Uterus (tissue), 4 donors: Measurements from ENCODE around the gene FES. TPM values are rescaled to one million over a fixed set of nuclear protein-coding genes. Genes with fewer than 3 reads are reported as not detected.
"Not testable (repeated sequence)": the region's sequence is repeated elsewhere in the genome, so short reads cannot be mapped to it uniquely, and the experiment has no call there.

Experiments used
- DNase-seq, 2 donors: peaks; one replicate each; pipeline ENCODE4 v3.0.0-alpha.2; 2019 to 2020
- H3K27ac ChIP-seq, 2 donors: fragments of 200-600 bp; sonication (generic); 1 replicate in 1 of 2; 2 replicates in 1 of 2; pipeline ENCODE4 v1.5.1; 2016 to 2018
- H3K27me3 ChIP-seq, 2 donors: fragments of 200-600 bp; sonication (generic); one replicate each; pipeline ENCODE4 v1.5.1; 2018 to 2019; ENCODE audit warnings: control low read depth in 1 of 2
- H3K36me3 ChIP-seq, 2 donors: fragments of 200-600 bp; sonication (generic); one replicate each; pipeline ENCODE4 v1.5.1; 2019; ENCODE audit warnings: control low read depth in 1 of 2
- H3K4me1 ChIP-seq, 2 donors: fragments of 200-600 bp; sonication (generic); one replicate each; pipeline ENCODE4 v1.5.1; 2018 to 2019; ENCODE audit warnings: control low read depth in 1 of 2
- H3K4me3 ChIP-seq, 2 donors: fragments of 200-600 bp; sonication (generic); 1 replicate in 1 of 2; 2 replicates in 1 of 2; pipeline ENCODE4 v1.5.1; 2018 to 2019; ENCODE audit warnings: mild to moderate bottlenecking in 1 of 2
- H3K9me3 ChIP-seq, 2 donors: fragments of 200-600 bp; sonication (generic); one replicate each; pipeline ENCODE4 v1.5.1; 2019; ENCODE audit warnings: control low read depth in 1 of 2
- POLR2A ChIP-seq, 2 donors: fragments of 450-650 bp; IDR thresholded peaks; one replicate each; pipeline ENCODE4 v1.6.1; 2016; ENCODE audit warnings: antibody characterized with exemption in 2 of 2, mild to moderate bottlenecking in 1 of 2, moderate library complexity in 1 of 2
- intact Hi-C: fragments of 100-400 bp; cut with DNase I; formaldehyde crosslinking; loops from one replicate; pipeline ENCODE4 v1.15.1; 2023; ENCODE audit warnings: low total_unique reads
- total RNA-seq, 4 donors: library from RNA; depleted of rRNA in 3 of 4; stranded (reverse); fragments of >200 nt in 3 of 4; gene quantifications; one replicate each; pipeline versions ENCODE4 v1.1.0 to v1.2.4, GENCODE V29; 2014 to 2023
- TF ChIP-seq, protein P1 (sequence below), 4 experiments: fragments of 200-600 bp in 2 of 4; fragments of 450-650 bp in 2 of 4; sonication (generic) in 2 of 4; IDR thresholded peaks; one replicate each; pipeline ENCODE4 v1.5.1; 2016 to 2019; ENCODE audit warnings: antibody characterized with exemption in 4 of 4, mild to moderate bottlenecking in 2 of 4, moderate library complexity in 1 of 4
- donor health status: DM: yes; HTN: yes; CAD: no.

The FES gene
- total RNA-seq, 4 donors from 2014 or later, result 4.4 to 968 (median 60.1) TPM

DNA sequence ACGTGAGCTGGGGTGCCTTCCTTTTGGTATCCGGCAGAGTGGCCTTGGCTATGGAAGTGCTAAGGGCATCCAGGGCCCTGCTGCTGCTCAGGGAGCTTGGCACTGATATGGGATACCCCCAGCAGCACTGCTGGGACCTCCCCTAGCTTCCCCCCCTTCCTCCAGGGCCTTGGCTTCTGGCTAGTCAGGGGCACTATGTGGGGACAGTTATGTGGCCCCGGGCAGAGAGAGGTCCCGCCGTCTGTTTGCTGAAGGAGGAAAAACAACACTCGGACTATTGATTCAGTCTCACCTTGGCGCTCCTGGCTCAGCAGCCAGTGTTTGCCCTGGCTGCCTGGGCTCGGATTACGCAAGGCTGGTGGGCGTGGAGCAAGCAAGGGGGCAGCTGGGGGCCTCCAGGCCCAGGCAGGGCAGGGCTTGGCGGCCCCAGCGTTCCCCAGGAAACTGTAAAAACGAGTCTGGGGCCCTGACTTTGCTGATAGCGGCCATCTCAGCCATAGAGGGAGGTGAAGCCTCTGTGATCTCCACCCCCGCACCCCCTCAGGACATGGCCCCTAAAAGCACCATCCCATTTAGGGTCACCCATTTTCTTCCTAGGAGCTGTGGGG, 10.2 kb upstream of the FES start:
- no peaks in the 10 kb centered on the region for H3K36me3 ChIP-seq
- TF ChIP-seq POLR2A (IDR thresholded peaks at IDR 0.05), result no peak
- TF ChIP-seq, protein P1, sequence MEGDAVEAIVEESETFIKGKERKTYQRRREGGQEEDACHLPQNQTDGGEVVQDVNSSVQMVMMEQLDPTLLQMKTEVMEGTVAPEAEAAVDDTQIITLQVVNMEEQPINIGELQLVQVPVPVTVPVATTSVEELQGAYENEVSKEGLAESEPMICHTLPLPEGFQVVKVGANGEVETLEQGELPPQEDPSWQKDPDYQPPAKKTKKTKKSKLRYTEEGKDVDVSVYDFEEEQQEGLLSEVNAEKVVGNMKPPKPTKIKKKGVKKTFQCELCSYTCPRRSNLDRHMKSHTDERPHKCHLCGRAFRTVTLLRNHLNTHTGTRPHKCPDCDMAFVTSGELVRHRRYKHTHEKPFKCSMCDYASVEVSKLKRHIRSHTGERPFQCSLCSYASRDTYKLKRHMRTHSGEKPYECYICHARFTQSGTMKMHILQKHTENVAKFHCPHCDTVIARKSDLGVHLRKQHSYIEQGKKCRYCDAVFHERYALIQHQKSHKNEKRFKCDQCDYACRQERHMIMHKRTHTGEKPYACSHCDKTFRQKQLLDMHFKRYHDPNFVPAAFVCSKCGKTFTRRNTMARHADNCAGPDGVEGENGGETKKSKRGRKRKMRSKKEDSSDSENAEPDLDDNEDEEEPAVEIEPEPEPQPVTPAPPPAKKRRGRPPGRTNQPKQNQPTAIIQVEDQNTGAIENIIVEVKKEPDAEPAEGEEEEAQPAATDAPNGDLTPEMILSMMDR (IDR thresholded peaks at IDR 0.05), result no peak
- peak overlapping the region; percentile 94 for H3K27ac ChIP-seq
- H3K27me3 ChIP-seq, result no peaks in the 10 kb centered on the region
- no peak overlapping the region for H3K4me3 ChIP-seq
- intact Hi-C loops, result no loop called here
- no peaks in the 10 kb centered on the region for H3K9me3 ChIP-seq
- no peak for DNase-seq
- peaks cover 10 to 12% of the 10 kb centered on the region in 2 donors for H3K4me1 ChIP-seq

- H3K36me3 ChIP-seq, H3K27ac ChIP-seq, H3K9me3 ChIP-seq, DNase-seq, H3K27me3 ChIP-seq, H3K4me3 ChIP-seq, intact Hi-C loops: not testable (repeated sequence)
- peaks cover 10 to 12% of the 10 kb centered on the region in 2 donors for H3K4me1 ChIP-seq
Measured at GRCh38 chr15:90874986-90875385, 9.3 kb upstream of the FES start.

DNA sequence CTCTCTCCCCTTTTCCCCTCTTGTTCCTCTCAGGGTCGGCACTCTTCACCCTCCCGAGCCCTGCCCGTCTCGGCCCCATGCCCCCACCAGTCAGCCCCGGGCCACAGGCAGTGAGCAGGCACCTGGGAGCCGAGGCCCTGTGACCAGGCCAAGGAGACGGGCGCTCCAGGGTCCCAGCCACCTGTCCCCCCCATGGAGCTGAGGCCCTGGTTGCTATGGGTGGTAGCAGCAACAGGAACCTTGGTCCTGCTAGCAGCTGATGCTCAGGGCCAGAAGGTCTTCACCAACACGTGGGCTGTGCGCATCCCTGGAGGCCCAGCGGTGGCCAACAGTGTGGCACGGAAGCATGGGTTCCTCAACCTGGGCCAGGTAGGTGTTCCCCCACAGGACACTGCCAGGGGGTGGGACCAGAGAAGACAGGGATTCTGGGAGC, 8.7 kb upstream of the FES start:
- Histone ChIP-seq H3K27me3 (no peaks in the 10 kb centered on the region), H3K36me3 (no peaks in the 10 kb centered on the region), H3K27ac (no peak overlapping the region), H3K4me1 (peaks cover 8 to 12% of the 10 kb centered on the region in 2 donors), H3K9me3 (no peaks in the 10 kb centered on the region), H3K4me3 (no peak overlapping the region)
- no peak for DNase-seq
- intact Hi-C loops, result no loop called here
- no peak for TF ChIP-seq POLR2A (IDR thresholded peaks at IDR 0.05)
- TF ChIP-seq, protein P1 (IDR thresholded peaks at IDR 0.05), result no peak

- DNase-seq, result no peak
- H3K27ac ChIP-seq, result no peak overlapping the region
- TF ChIP-seq POLR2A (IDR thresholded peaks at IDR 0.05), result no peak
- TF ChIP-seq, protein P1 (IDR thresholded peaks at IDR 0.05), result no peak
Measured at GRCh38 chr15:90876046-90876445, 8.3 kb upstream of the FES start.

GRCh38 chr15:90876512-90877170, 7.7 kb upstream of the FES start:
- Histone ChIP-seq H3K4me3 (no peak overlapping the region), H3K9me3 (no peaks in the 10 kb centered on the region), H3K36me3 (no peaks in the 10 kb centered on the region), H3K4me1 (peaks cover 5 to 12% of the 10 kb centered on the region in 2 donors), H3K27me3 (no peaks in the 10 kb centered on the region), H3K27ac (no peak overlapping the region)
- DNase-seq, result no peak
- TF ChIP-seq POLR2A (IDR thresholded peaks at IDR 0.05), result no peak
- TF ChIP-seq, protein P1 (IDR thresholded peaks at IDR 0.05), result no peak
- intact Hi-C loops, result no loop called here

More at GRCh38 chr15:90876046-90876445, 8.3 kb upstream of the FES start:
- Histone ChIP-seq H3K4me1 (peaks cover 5 to 12% of the 10 kb centered on the region in 2 donors), H3K36me3 (no peaks in the 10 kb centered on the region), H3K27me3 (no peaks in the 10 kb centered on the region), H3K9me3 (no peaks in the 10 kb centered on the region), H3K4me3 (no peak overlapping the region)
- intact Hi-C loops, result no loop called here
